PC-9 (cell line): ENCODE results near the gene C1QTNF12. TPM values are rescaled to one million over a fixed set of nuclear protein-coding genes. Genes with fewer than 3 reads are reported as not detected.

Source experiments
- BruUV-seq: library from RNA; stranded (reverse); fragments of 400-500 nt; replicated peaks from 2 replicates; lab custom pipeline; 2021; lab: Mats Ljungman, UMichigan
- CTCF ChIA-PET: fragments of 300-600 bp; sonication (Branson Sonifier 250); formaldehyde crosslinking; loops from one replicate; lab custom pipeline; 2022; ENCODE audit warnings: antibody characterized with exemption; lab: Charles Lee
- POLR2A ChIA-PET: fragments of 300-600 bp; sonication (Branson Sonifier 250); formaldehyde crosslinking; loops from one replicate; lab custom pipeline; 2022; ENCODE audit warnings: antibody characterized with exemption; ENCODE audit not compliant: unreplicated experiment; lab: Charles Lee
- DNase-seq, 2 experiments: peaks; one replicate each; pipeline versions ENCODE4 v3.0.0 to v3.0.0-alpha.2; 2015 to 2022; ENCODE audit warnings: mixed read lengths in 1 of 2
- H2AFZ ChIP-seq: fragments of 200-600 bp; sonication (generic); 2 replicates; pipeline ENCODE4 v1.8.1; 2017; ENCODE audit warnings: antibody characterized with exemption
- H3F3A ChIP-seq: fragments of 200-600 bp; sonication (generic); 2 replicates; pipeline ENCODE4 v1.8.1; 2017; ENCODE audit warnings: antibody characterized with exemption, mild to moderate bottlenecking, low read depth; ENCODE audit not compliant: insufficient read depth
- H3K27ac ChIP-seq: fragments of 200-600 bp; sonication (generic); 2 replicates; pipeline ENCODE4 v1.6.1; 2016; ENCODE audit warnings: mixed run types
- H3K27me3 ChIP-seq: fragments of 200-600 bp; sonication (generic); 2 replicates; pipeline ENCODE4 v1.6.1; 2016; ENCODE audit warnings: low read depth, mixed run types; ENCODE audit not compliant: insufficient read depth
- H3K36me3 ChIP-seq: fragments of 200-600 bp; sonication (generic); 2 replicates; pipeline ENCODE4 v1.6.1; 2016; ENCODE audit warnings: low read depth, mixed run types
- H3K4me1 ChIP-seq: fragments of 200-600 bp; sonication (generic); replicated peaks from 2 replicates; pipeline ENCODE4 v1.6.1; 2016; ENCODE audit warnings: mixed run types; ENCODE audit not compliant: insufficient read depth
- H3K4me2 ChIP-seq: fragments of 200-600 bp; sonication (generic); 2 replicates; pipeline ENCODE4 v1.6.1; 2017; ENCODE audit warnings: mixed run types
- H3K4me3 ChIP-seq: fragments of 200-600 bp; sonication (generic); 2 replicates; pipeline ENCODE4 v1.6.1; 2016; ENCODE audit warnings: mixed run types
- H3K79me2 ChIP-seq: fragments of 200-600 bp; sonication (generic); 2 replicates; pipeline ENCODE4 v1.6.1; 2017; ENCODE audit warnings: low read depth, mixed run types
- H3K9me2 ChIP-seq: fragments of 200-600 bp; sonication (generic); 2 replicates; pipeline ENCODE4 v1.8.1; 2017; ENCODE audit warnings: mild to moderate bottlenecking; ENCODE audit not compliant: insufficient read depth
- H3K9me3 ChIP-seq: fragments of 200-600 bp; sonication (generic); 2 replicates; pipeline ENCODE4 v1.8.1; 2016; ENCODE audit warnings: low read depth; ENCODE audit not compliant: insufficient read depth
- H4K20me1 ChIP-seq: fragments of 200-600 bp; sonication (generic); 2 replicates; pipeline ENCODE4 v1.8.1; 2017; ENCODE audit not compliant: insufficient read depth
- CTCF ChIP-seq: fragments of 200-600 bp; sonication (generic); conservative IDR thresholded peaks from 2 replicates; pipeline ENCODE4 v1.6.1; 2017; ENCODE audit warnings: mixed run types, antibody characterized with exemption, mild to moderate bottlenecking, moderate library complexity
- EZH2 ChIP-seq: fragments of 200-600 bp; sonication (generic); IDR thresholded peaks from 2 replicates; pipeline ENCODE4 v1.8.0; 2017; ENCODE audit warnings: antibody characterized with exemption, low read depth
- intact Hi-C: fragments of 100-400 bp; cut with micrococcal nuclease; formaldehyde crosslinking; loops from one replicate; pipeline ENCODE4 v1.10.0; 2022; ENCODE audit not compliant: unreplicated experiment
- total RNA-seq: library from RNA; stranded (reverse); gene quantifications from 2 replicates; pipeline ENCODE4 v1.2.3, GENCODE V29; 2021

Gene C1QTNF12
- total RNA-seq, 1 experiment from 2014 or later, result 5.2 TPM

- Histone ChIP-seq H3K9me2 (no peaks in the 10 kb centered on the region), H3K4me3 (no peak overlapping the region), H3K4me2 (no peak overlapping the region), H3K27me3 (no peaks in the 10 kb centered on the region), H2AFZ (no peak overlapping the region), H3K4me1 (no peaks in the 10 kb centered on the region), H3F3A (peaks cover 13% of the 10 kb centered on the region), H3K9me3 (no peaks in the 10 kb centered on the region), H3K27ac (no peak overlapping the region; the same call in 1 of the 2 replicates), H3K36me3 (0 out of 2 replicates have a peak, but pooled peaks cover 12% of the 10 kb centered on the region), H4K20me1 (peaks cover 34% of the 10 kb centered on the region), H3K79me2 (peaks cover 9% of the 10 kb centered on the region; the same call in 1 of the 2 replicates)
- no peak for TF ChIP-seq EZH2
- no peak for TF ChIP-seq CTCF
- intact Hi-C loops, result no loop called here
- POLR2A ChIA-PET, result no interaction called here
- BruUV-seq, result no TSS peak
- DNase-seq, result no peak
- CTCF ChIA-PET, result no interaction called here
Measured at GRCh38 chr1:1260843-1261560, 14.5 kb upstream of the C1QTNF12 start.

DNA sequence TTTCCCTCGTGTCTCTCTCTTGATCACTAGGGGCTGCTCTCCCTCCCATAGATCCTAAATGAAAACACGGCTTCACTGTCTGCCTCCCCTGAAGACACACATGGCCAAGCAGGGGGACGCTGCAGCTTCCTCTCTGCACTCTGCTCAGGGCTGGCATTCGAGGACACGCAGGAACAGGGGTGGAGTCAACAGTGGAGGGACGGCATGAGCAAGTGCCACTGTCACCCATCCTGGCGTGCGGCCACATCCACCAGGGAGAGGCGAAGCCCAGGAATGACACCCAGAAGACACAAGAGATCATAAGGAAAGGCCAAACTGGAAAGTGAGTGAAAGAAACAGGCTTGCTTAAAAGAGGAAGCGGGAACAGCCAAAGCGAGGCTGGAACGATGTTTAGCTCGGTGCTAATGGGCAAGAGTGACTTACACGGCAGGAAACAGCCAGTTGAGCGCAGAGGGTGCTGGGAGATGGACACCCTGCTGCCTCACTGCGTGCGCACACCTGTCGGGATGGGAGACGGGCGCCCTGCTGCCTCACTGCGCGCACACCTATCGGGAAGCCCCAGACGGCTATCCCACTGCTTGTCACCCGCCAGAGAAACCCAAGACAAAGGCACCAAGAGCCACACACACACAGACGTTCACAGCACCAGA is 13.6 kb upstream of the C1QTNF12 start:
- no peak overlapping the region for H2AFZ ChIP-seq
- ChIA-PET POLR2A (no interaction called here), CTCF (no interaction called here)
- H3K4me2 ChIP-seq, result no peak overlapping the region
- H4K20me1 ChIP-seq, result peaks cover 34% of the 10 kb centered on the region
- H3K4me1 ChIP-seq, result no peaks in the 10 kb centered on the region
- no peaks in the 10 kb centered on the region for H3K9me3 ChIP-seq
- no peaks in the 10 kb centered on the region for H3K9me2 ChIP-seq
- H3F3A ChIP-seq, result peaks cover 4% of the 10 kb centered on the region
- H3K27ac ChIP-seq, result no peak overlapping the region; the same call in 1 of the 2 replicates
- no TSS peak for BruUV-seq
- H3K36me3 ChIP-seq, result 0 out of 2 replicates have a peak, but pooled peaks cover 12% of the 10 kb centered on the region
- H3K27me3 ChIP-seq, result no peaks in the 10 kb centered on the region
- intact Hi-C loops, result no loop called here
- TF ChIP-seq EZH2, result no peak
- no peak for TF ChIP-seq CTCF
- no peak overlapping the region for H3K4me3 ChIP-seq
- no peak for DNase-seq
- H3K79me2 ChIP-seq, result peaks cover 7% of the 10 kb centered on the region; the same call in 1 of the 2 replicates

DNA sequence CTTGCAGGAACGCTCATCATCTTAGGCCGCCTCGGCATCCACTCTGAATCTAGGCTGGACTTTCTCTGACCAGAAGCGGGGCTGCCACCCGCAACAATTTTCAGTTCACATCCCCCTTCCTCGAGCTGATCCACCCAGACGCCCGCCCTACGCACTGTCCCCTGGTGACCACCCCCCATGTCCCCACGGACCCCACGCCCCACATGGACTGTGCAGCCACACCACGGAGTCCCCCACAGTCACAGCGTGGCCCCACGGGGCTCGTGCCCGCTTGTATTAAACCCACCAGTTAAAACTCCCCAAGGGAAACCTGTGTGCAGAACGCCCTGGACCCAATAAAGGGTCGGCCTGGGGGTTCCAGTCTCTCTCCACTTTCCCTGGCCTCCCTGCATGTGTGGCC is 13.0 kb upstream of the C1QTNF12 start:
- Histone ChIP-seq H3K9me3 (no peaks in the 10 kb centered on the region), H3K9me2 (no peaks in the 10 kb centered on the region), H3K79me2 (peaks cover 7% of the 10 kb centered on the region; the same call in 1 of the 2 replicates), H3K27me3 (no peaks in the 10 kb centered on the region), H3F3A (peaks cover 4% of the 10 kb centered on the region), H3K27ac (no peak overlapping the region), H3K4me3 (no peak overlapping the region), H3K36me3 (0 out of 2 replicates have a peak, but pooled peaks cover 12% of the 10 kb centered on the region), H2AFZ (no peak overlapping the region), H3K4me1 (no peaks in the 10 kb centered on the region), H3K4me2 (no peak overlapping the region), H4K20me1 (peaks cover 33% of the 10 kb centered on the region)
- POLR2A ChIA-PET, result no interaction called here
- BruUV-seq, result no TSS peak
- DNase-seq, result no peak
- intact Hi-C loops, result no loop called here
- no peak for TF ChIP-seq CTCF
- CTCF ChIA-PET, result no interaction called here
